ENCODE results near the gene CCDC60.

The CCDC60 gene

GRCh38 chr12:119447618-119448017 lies 113.1 kb downstream of the CCDC60 start:
- no peak for DNase-seq

GRCh38 chr12:119448611-119449131 lies 114.1 kb downstream of the CCDC60 start:
- no peak for DNase-seq

GRCh38 chr12:119450771-119451170 lies 116.2 kb downstream of the CCDC60 start:
- DNase-seq: no peak

DNA sequence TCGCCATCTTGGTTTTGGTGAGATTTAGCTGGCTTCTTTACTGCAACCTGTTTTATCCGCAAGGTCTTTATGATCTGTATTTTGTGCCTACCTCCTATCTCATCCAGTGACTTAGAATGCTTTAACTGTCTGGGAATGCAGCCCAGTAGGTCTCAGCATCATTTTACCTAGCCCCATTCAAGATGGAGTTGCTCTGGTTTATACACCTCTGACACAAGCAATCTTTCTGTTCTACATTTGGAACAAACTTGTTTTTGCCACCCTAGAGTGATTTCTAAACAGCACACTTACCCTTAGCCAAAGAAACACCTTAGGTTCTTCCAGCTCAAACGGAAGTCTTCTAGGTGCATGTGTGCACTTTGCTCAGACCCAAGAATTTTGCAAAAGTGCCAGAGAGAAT lies 122.3 kb downstream of the CCDC60 start:
- no peak for DNase-seq

DNA sequence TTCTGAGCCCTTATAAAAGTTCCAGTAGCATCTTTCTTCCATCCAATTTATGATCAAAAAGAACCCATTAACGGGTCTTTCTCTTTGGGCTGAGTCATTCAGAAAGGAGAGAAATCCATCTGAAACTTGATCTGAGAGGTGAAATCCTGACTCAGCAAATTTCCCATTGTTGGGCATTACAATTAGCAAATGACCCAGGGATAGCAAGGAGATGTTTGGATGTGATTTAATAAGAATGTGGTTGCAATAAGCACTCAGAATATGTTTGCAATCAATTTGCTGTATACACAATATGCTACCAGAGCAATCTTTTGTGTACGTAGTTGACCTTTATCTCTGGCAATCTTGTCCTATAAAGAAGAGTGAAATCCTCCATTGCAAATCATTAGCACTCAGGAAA lies 122.7 kb downstream of the CCDC60 start:
- no peak for DNase-seq

DNA sequence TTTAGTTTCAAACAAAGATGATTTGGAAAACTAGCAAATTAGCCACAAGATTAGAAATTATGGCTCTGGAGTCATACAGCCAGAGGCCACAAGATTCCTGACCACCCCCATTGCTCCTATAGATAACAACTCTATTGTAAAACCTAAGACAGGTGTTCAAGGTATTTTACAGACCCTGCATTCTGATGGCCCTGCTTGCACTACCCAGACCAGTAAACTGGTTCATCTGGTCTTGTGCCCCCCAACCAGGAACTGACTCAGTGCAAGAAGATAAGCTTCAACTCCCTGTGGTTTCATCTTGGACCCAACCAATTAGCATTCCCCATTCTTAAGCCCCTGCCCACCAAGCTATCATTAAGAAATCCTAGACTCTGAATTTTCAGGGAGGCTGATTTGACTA lies 125.0 kb downstream of the CCDC60 start:
- DNase-seq: no peak

GRCh38 chr12:119460876-119461275 lies 126.3 kb downstream of the CCDC60 start:
- DNase-seq: no peak

GRCh38 chr12:119461636-119462214 lies 127.2 kb downstream of the CCDC60 start:
- DNase-seq: no peak

DNA sequence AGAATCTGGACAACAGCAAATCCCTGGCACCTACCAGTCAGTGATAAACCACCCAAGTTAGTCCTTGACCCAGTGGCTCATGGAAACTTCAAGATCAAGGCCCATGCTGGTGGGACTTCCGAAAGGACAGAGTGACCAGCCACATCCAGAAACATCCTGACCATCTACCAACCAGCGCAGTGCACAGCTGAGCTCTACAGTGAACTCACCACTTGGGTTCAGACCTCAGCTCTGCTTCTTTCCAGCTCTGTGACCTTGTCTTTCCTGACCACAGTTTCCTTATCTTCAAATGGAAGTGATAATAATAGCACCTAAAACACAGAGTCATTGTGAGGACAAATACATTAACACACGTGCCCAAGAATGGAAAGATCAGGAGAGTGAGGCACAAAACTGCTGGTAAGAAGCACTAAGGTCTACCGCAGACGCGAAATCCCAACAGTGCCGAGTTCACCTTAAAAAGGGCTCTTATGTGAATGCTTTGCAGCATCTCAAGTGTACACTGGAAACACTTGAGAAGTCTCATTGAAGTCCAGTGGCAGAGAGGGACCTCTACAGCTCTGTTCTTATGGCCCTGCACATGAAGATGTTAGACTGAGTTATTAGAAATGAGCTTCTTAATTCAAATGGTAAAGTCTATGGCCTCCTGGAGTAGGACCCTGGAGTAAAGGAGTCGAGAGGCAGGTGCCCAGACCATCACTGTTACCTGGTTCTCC lies 128.8 kb downstream of the CCDC60 start:
- no peak for DNase-seq

DNA sequence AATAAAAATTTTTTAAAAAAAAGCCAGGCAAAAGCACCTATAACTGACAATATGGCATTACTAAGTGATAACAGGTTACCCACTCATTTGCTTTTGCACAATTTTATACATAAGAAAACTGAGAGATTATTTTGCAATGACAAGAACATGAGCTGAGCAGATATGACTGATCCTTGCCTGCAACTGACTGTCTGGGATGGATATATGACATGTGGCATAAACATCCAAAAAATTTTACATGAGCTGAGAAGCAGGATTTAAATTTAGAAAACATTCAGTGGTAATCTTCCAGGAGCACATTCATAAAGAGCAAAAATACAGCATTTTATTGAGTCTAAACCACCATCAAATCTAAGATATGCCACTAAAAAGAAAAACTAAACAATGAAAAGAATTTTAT lies 133.8 kb downstream of the CCDC60 start:
- DNase-seq: no peak

- DNase-seq: no peak
Measured at GRCh38 chr12:119475650-119476049, 141.1 kb downstream of the CCDC60 start.

DNA sequence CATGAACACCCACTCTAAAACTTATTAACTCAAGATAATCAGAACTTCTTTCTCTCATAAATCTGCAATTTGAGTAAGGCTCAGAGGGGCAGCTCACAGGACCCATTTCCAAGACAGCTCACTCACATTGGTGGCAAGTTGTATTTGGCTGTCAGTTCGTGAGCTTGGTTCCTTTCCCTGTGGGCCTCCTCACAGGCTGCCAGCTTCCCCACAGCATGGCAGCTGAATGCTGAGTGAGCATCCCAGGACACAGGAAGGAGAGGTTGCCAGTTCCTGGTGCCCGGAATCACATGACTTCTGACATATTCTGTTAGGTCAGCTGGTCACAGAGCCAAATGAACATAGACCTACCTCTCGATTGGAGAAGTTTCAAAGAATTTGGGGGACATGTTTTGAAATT lies 142.4 kb downstream of the CCDC60 start:
- no peak for DNase-seq

DNA sequence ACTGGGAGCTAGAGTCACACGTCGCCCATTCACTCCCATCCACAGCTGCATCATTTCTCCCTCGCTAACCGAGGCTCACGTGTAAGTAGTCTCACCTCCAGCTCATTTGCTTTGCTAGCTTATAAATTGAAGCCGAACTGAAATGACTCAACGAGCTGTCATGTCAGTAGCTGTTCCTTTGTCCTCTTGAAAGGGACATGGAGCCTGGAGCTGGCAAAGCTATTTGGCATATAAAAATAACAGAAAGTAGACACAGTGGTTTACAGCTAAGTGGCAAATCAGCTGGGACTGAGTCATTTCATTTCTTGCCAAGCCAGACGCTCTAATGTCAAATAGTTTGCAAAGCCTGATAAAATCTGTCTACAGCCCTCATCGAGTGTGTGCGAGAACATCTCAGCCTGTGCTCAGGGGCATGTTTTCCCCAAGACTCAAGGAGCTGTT lies 144.6 kb downstream of the CCDC60 start:
- DNase-seq: no peak

GRCh38 chr12:119480551-119480950 lies 146.0 kb downstream of the CCDC60 start:
- DNase-seq: no peak

DNA sequence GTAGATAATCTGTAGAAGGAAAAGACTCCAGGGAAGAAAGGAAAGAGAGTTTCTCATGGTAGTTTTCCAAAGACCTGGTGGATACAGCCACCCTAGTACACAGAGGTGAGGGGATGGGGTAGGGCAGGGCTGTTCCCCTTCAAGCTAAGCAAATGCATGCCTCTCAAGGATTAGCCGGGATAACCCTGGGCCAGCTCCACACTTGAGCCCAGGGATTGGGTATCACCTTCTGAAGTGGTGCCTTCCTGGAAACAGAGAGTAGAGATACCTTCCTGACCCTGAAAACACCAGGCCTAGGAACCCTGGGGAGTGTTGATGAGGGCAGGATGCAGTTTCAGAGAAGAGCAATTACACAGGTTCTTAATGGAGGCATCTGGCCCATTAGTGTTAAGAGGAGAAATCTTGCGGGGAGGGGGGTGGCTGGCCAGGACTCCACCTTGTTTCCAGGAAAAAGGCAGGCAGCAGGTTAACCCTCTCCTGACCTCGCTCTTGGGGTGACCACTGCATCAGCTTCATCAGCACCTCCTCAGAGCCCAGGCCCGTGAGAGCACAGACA lies 152.1 kb downstream of the CCDC60 start:
- DNase-seq: no peak

DNA sequence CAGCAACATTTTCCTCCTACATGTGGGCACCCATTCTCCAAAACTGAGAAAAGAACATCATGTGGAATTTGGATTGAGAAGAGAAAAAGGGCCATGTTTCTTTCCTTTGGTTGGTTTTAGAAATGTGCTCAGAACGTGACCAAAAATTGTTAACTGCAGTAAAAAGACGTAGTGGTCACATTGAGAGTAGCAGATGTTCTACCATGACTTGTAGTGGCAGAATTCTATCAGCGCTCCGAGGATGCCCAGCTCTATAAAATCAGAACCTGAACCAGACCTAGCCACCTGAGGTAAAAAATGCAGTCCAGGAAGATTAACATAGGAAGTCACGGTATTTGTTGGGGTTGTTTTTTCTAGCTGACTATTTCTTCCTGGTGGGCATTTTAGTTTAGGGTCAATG lies 157.3 kb downstream of the CCDC60 start:
- no peak for DNase-seq

GRCh38 chr12:119500209-119500608 lies 165.7 kb downstream of the CCDC60 start:
- DNase-seq: no peak

DNA sequence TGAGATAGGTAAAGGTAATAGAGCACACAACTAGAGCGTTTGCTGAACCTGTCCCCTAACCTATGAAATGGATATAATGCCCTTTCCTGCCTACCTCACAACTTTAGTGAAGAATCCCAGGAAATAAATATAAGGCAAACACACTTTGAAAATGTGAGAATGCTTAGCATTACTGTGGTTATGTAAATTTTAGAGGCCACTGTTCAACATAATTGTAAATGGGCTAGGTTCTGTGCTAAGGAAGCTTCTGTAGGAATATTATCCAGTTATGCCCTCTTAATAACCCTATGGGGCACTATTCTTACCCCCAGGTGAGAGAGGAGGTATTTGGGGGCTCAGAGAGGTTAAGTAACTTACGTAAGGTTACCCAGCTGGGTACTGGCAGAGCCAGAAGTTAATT lies 166.5 kb downstream of the CCDC60 start:
- DNase-seq: no peak

DNA sequence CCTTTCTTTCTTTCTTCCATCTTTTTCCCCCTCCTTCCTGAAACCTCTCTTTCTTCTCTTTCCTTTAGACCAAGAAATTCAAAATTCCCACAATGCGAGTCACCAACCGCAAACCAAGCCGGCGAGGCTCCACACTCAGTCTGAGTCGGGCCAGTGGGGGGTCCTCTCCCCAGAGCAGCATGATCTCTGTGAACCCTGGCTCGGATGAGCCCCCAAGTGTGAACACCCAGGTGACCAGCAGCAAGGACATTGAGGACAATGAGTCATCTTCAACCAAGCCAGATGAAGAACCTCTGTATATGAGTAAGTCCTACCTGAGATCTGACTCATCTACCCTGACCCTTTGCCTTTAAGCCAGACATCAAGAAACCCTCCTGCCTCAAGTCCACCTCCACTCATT lies 170.5 kb downstream of the CCDC60 start:
- no peak for DNase-seq

DNA sequence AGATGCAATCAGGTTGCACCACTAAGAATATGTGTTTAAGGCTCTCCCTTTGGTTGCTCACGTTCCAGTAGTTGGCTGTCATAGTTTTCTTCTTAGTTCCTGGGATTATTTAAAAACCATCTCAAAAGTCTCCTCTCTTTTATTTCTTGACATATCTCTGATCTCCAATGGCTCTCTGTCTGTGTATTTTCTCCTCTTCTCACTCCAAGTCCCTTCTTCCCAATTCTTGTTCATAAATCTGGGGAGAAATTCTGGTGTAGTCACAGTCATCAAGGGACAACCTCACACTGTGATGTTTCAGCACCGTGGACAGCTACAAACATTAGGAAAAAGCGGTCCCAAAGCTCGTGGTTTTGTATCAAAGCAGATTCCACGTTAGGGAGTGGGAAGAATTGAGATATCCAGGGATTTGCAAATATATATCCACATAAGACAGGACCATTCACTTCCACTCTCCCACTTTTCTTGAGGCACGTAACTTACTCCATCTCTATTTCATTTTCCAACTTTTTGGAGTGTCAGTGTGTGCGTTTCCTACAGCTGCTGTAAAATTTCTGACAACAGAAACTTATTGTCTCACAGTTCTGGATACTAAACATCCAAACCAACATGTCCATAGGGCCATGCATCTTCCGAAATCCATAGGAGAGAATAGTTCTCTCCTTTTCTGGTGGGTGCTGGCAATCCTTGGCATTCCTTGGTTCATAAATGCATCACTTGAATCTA lies 178.4 kb downstream of the CCDC60 start:
- no peak for DNase-seq

- DNase-seq: no peak
Measured at GRCh38 chr12:119528241-119528640, 193.7 kb downstream of the CCDC60 start.

DNA sequence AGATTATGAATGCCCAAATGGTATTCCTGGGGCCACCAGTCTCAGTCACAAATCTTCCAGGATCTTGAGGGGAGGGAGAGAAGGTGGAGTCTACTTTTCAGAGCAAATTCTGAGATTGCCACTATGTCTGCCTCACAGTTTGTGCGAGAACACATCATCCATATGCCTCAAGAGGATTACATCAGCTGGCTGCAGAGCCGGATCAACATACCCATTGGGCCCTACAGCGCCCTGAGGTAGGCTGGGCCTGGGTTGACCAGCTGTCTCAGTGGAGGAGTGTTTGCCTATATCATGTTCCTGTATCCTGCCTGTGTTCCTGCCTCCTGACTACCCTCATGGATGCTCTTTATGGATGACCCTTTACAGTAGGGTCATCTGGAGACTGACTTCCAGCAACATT lies 205.9 kb downstream of the CCDC60 start:
- DNase-seq: no peak

DNA sequence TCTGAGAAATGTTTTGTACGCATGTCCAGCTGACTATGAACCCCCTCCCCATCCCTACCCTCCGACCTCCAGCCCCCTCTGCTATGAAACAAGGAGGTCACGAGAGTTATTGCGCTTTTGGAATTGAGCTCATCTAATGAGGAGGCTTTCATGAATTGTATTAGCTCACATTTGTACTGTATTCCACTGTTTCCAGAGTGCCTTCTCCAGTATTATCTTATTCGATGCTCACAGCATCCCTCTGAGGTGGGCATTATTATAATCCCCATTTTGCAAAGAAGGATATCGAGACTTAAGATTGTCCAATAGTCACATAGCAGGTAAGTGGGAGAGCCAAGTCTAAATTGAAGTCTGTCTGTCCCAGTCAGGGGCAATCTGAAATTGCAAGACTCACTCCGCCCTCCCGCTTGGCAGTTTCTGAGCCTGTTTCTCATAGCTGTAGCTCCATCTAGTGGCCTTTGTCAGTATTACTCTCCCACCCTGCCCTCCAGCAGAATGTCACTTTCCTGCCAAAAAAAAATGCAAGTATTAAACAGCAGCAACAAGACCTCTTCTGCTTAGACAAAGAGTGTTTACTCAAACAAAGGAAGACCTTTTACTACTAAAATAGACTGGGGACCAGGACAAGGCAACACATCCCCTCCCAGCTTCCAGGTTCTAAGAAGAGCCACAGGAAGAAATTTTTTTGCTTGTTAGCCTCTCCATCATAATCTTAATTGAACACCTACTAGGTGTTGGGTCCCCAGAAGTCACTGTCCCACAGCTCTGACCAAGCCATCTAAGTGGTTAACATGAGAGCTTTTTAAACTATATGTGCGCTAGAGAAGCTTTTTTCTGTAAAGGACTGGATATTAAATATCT lies 210.5 kb downstream of the CCDC60 start:
- DNase-seq: no peak

Measured in GOT3 (cell line).